ENCODE data around the gene RHAG. TPM values are rescaled to one million over a fixed set of nuclear protein-coding genes. Genes with fewer than 3 reads are reported as not detected.

RHAG gene
- total RNA-seq, 2 donors from 2014 or later = not detected

GRCh38 chr6:49564552-49564951, 72.1 kb downstream of the RHAG start:
- H3K27ac ChIP-seq (ENCODE audit: low read depth, low read length) = no peak overlapping the region
- peaks cover 3% of the 10 kb centered on the region for H3K4me1 ChIP-seq (ENCODE audit: control insufficient read depth, insufficient read depth, low read length)
- peaks cover 11% of the 10 kb centered on the region for H3K9me3 ChIP-seq (ENCODE audit: control insufficient read depth, low read length)
- H3K4me3 Mint-ChIP-seq = no peak overlapping the region
- H3K27me3 ChIP-seq (ENCODE audit: control insufficient read depth, insufficient read depth, low read length, poor library complexity, severe bottlenecking) = peaks cover 15% of the 10 kb centered on the region
- no peaks in the 10 kb centered on the region for H3K36me3 Mint-ChIP-seq (ENCODE audit: low read depth)
- no peak for TF ChIP-seq CTCF (conservative IDR thresholded peaks at IDR 0.05)
- H3K4me3 ChIP-seq (ENCODE audit: low read length) = no peak overlapping the region
- no peak overlapping the region for H3K27ac Mint-ChIP-seq
- WGBS, 2 experiments (ENCODE audit: insufficient coverage in 1 of 2, insufficient read length in 1 of 2) = 100% methylated on average over 1 of the region's 1 CpG; no CpG with 5 or more reads in 1 of the 2 experiments
- no peak overlapping the region for H3K9ac ChIP-seq (ENCODE audit: extremely low read depth, low read length, poor library complexity, severe bottlenecking)
- no peak for DNase-seq
- peaks cover 13% of the 10 kb centered on the region for H3K4me1 Mint-ChIP-seq
- peaks cover 89% of the 10 kb centered on the region for H3K27me3 Mint-ChIP-seq (ENCODE audit: insufficient read depth)
- H3K9me3 Mint-ChIP-seq = peaks cover 14% of the 10 kb centered on the region
- no peaks in the 10 kb centered on the region for H3K36me3 ChIP-seq (ENCODE audit: control insufficient read depth, insufficient read depth, low read length)

GRCh38 chr6:49563006-49563886, 73.4 kb downstream of the RHAG start:
- no peaks in the 10 kb centered on the region for H3K36me3 Mint-ChIP-seq (ENCODE audit: low read depth)
- no peak for DNase-seq
- Histone ChIP-seq H3K4me3 (ENCODE audit: low read length) (no peak overlapping the region), H3K36me3 (ENCODE audit: control insufficient read depth, insufficient read depth, low read length) (no peaks in the 10 kb centered on the region), H3K27ac (ENCODE audit: low read depth, low read length) (no peak overlapping the region), H3K4me1 (ENCODE audit: control insufficient read depth, insufficient read depth, low read length) (peaks cover 3% of the 10 kb centered on the region), H3K27me3 (ENCODE audit: control insufficient read depth, insufficient read depth, low read length, poor library complexity, severe bottlenecking) (peaks cover 18% of the 10 kb centered on the region), H3K9ac (ENCODE audit: extremely low read depth, low read length, poor library complexity, severe bottlenecking) (no peak overlapping the region), H3K9me3 (ENCODE audit: control insufficient read depth, low read length) (peaks cover 11% of the 10 kb centered on the region)
- TF ChIP-seq CTCF (conservative IDR thresholded peaks at IDR 0.05) = no peak
- WGBS, 2 experiments (ENCODE audit: insufficient coverage in 1 of 2, insufficient read length in 1 of 2) = 90 to 92% methylated on average over 5 of the region's 5 CpGs
- peaks cover 14% of the 10 kb centered on the region for H3K9me3 Mint-ChIP-seq
- no peak overlapping the region for H3K4me3 Mint-ChIP-seq
- H3K27me3 Mint-ChIP-seq (ENCODE audit: insufficient read depth) = peaks cover 91% of the 10 kb centered on the region
- peaks cover 12% of the 10 kb centered on the region for H3K4me1 Mint-ChIP-seq
- no peak overlapping the region for H3K27ac Mint-ChIP-seq

GRCh38 chr6:49558238-49558637, 78.4 kb downstream of the RHAG start:
- no peak overlapping the region for H3K4me3 Mint-ChIP-seq
- peaks cover 95% of the 10 kb centered on the region for H3K27me3 Mint-ChIP-seq (ENCODE audit: insufficient read depth)
- peaks cover 8% of the 10 kb centered on the region for H3K4me1 Mint-ChIP-seq
- no peak overlapping the region for H3K27ac ChIP-seq (ENCODE audit: low read depth, low read length)
- no peak overlapping the region for H3K27ac Mint-ChIP-seq
- H3K9ac ChIP-seq (ENCODE audit: extremely low read depth, low read length, poor library complexity, severe bottlenecking) = no peak overlapping the region
- DNase-seq = no peak
- H3K27me3 ChIP-seq (ENCODE audit: control insufficient read depth, insufficient read depth, low read length, poor library complexity, severe bottlenecking) = peaks cover 29% of the 10 kb centered on the region
- no peaks in the 10 kb centered on the region for H3K9me3 ChIP-seq (ENCODE audit: control insufficient read depth, low read length)
- TF ChIP-seq CTCF (conservative IDR thresholded peaks at IDR 0.05) = no peak
- H3K36me3 Mint-ChIP-seq (ENCODE audit: low read depth) = no peaks in the 10 kb centered on the region
- no peaks in the 10 kb centered on the region for H3K9me3 Mint-ChIP-seq
- no peaks in the 10 kb centered on the region for H3K36me3 ChIP-seq (ENCODE audit: control insufficient read depth, insufficient read depth, low read length)
- no peaks in the 10 kb centered on the region for H3K4me1 ChIP-seq (ENCODE audit: control insufficient read depth, insufficient read depth, low read length)
- no peak overlapping the region for H3K4me3 ChIP-seq (ENCODE audit: low read length)

Measured in endodermal cell (in vitro differentiated cells).